HepG2 (cell line): ENCODE measurements around the gene NFATC4. TPM values are rescaled to one million over a fixed set of nuclear protein-coding genes. Genes with fewer than 3 reads are reported as not detected.
A peak's percentile ranks its signal among the peaks of the same experiment; 100 is the strongest.

Source experiments
- ATAC-seq: fragments of 200-7000 bp; cut with Tn5 transposase; 3 replicates; pipeline ENCODE4 v1.9.1; 2020; ENCODE audit warnings: mild to moderate bottlenecking, moderate library complexity
- BruUV-seq: library from RNA; stranded (reverse); fragments of 400-500 nt; replicated peaks from 2 replicates; lab custom pipeline; 2021; lab: Mats Ljungman, UMichigan
- CTCF ChIA-PET: fragments of 300-600 bp; formaldehyde crosslinking; extraction: SDS; loops from one replicate; lab custom pipeline; 2021; ENCODE audit warnings: low total read pairs, inconsistent platforms, low intra/inter-chr PET ratio; lab: Yijun Ruan, JAX
- POLR2A ChIA-PET: fragments of 350-600 bp; sonication (Branson Sonifier 250); formaldehyde crosslinking; loops from one replicate; lab custom pipeline; 2020; ENCODE audit warnings: antibody characterized with exemption, inconsistent platforms; lab: Yijun Ruan, JAX
- DNase-seq: peaks from one replicate; pipeline ENCODE4 v3.0.0-alpha.2; 2015; ENCODE audit warnings: low spot score
- FAIRE-seq: peaks from 3 replicates; lab custom pipeline; 2011; peaks lifted over from hg19 to GRCh38; lab: Jason Lieb, UNC
- H2AFZ ChIP-seq: one replicate; pipeline ENCODE4 v1.6.1; 2011; ENCODE audit warnings: low read length, inconsistent platforms
- H3K27ac ChIP-seq: fragments of 300-600 bp; 3 replicates; pipeline ENCODE4 v1.8.0; 2011; ENCODE audit warnings: mixed run types, mild to moderate bottlenecking, mixed read lengths, low read length, inconsistent platforms; ENCODE audit not compliant: insufficient read depth; ENCODE audit errors: extremely low read length
- H3K27me3 ChIP-seq, 2 experiments: fragments of 200-600 bp in 1 of 2; 2 replicates in 1 of 2; 3 replicates in 1 of 2; pipeline versions ENCODE4 v1.6.0 to v1.8.0; 2011; ENCODE audit warnings: low read length in 2 of 2, mild to moderate bottlenecking in 2 of 2, moderate library complexity in 2 of 2, inconsistent platforms in 1 of 2; ENCODE audit not compliant: insufficient read depth in 2 of 2, control insufficient read depth in 1 of 2
- H3K36me3 ChIP-seq, 2 experiments: fragments of 200-600 bp in 1 of 2; replicated peaks in 1 of 2; 2 replicates in 1 of 2; 3 replicates in 1 of 2; pipeline versions ENCODE4 v1.5.1 to v1.8.0; 2011; ENCODE audit warnings: low read length in 2 of 2, inconsistent platforms in 1 of 2; ENCODE audit not compliant: insufficient read depth in 2 of 2, control insufficient read depth in 1 of 2
- H3K4me1 ChIP-seq: 2 replicates; pipeline ENCODE4 v1.5.1; 2012; ENCODE audit warnings: low read length, inconsistent platforms; ENCODE audit not compliant: insufficient read depth
- H3K4me2 ChIP-seq: 2 replicates; pipeline ENCODE4 v1.6.0; 2011; ENCODE audit warnings: low read depth, low read length, inconsistent platforms
- H3K4me3 ChIP-seq, 3 experiments: fragments of 200-600 bp in 1 of 3; sonication (generic), shearing (Covaris generic) in 1 of 3; replicated peaks in 1 of 3; 2 replicates each; pipeline ENCODE4 v1.5.1; 2011 to 2016; ENCODE audit warnings: low read length in 3 of 3, inconsistent platforms in 2 of 3, low read depth in 2 of 3, mild to moderate bottlenecking in 2 of 3, control low read depth in 1 of 3, mixed read lengths in 1 of 3; ENCODE audit not compliant: insufficient read depth in 1 of 3
- H3K79me2 ChIP-seq: one replicate; pipeline ENCODE4 v1.6.1; 2011; ENCODE audit warnings: low read length, inconsistent platforms; ENCODE audit not compliant: insufficient read depth
- H3K9ac ChIP-seq: 2 replicates; pipeline ENCODE4 v1.6.0; 2011; ENCODE audit warnings: mild to moderate bottlenecking, low read depth, low read length, inconsistent platforms; ENCODE audit not compliant: insufficient read depth
- H3K9me3 ChIP-seq: 2 replicates; pipeline ENCODE4 v1.5.1; 2012; ENCODE audit warnings: mild to moderate bottlenecking, low read length
- H4K20me1 ChIP-seq: 2 replicates; pipeline ENCODE4 v1.6.0; 2011; ENCODE audit warnings: inconsistent platforms, mild to moderate bottlenecking, low read length, moderate library complexity; ENCODE audit not compliant: insufficient read depth
- HIC2 ChIP-seq: sonication (generic); formaldehyde crosslinking; IDR thresholded peaks from 2 replicates; pipeline ENCODE4 v1.9.0; 2022; ENCODE audit warnings: low read depth, missing genetic modification reagents
- HNRNPL ChIP-seq: fragments of 200-400 bp; formaldehyde crosslinking; IDR thresholded peaks from 2 replicates; pipeline ENCODE4 v1.6.1; 2017; ENCODE audit warnings: mild to moderate bottlenecking, low read depth, low read length
- MAFF ChIP-seq: IDR thresholded peaks from 2 replicates; pipeline ENCODE4 v1.6.1; 2011; ENCODE audit warnings: low read depth, low read length, improper control_type of control experiment
- MAFG ChIP-seq: sonication (generic); formaldehyde crosslinking; IDR thresholded peaks from 2 replicates; pipeline ENCODE4 v1.5.1; 2020; ENCODE audit warnings: mild to moderate bottlenecking, missing genetic modification reagents
- MAFK ChIP-seq, 2 experiments: IDR thresholded peaks in 1 of 2; conservative IDR thresholded peaks in 1 of 2; 2 replicates each; pipeline ENCODE4 v1.6.1; 2011; ENCODE audit warnings: improper control_type of control experiment in 2 of 2, low read length in 2 of 2
- ZNF18 ChIP-seq: sonication (generic); formaldehyde crosslinking; IDR thresholded peaks from 2 replicates; pipeline ENCODE4 v1.8.0; 2022; ENCODE audit warnings: mild to moderate bottlenecking, missing genetic modification reagents; ENCODE audit not compliant: insufficient replicate concordance
- WGBS: methylation state at CpG from one replicate; pipeline ENCODE4 v1.1.6; 2017; ENCODE audit warnings: low lambda C conversion rate; 5-methylcytosine and 5-hydroxymethylcytosine counted together
- in situ Hi-C: cut with HindIII; loops from 2 replicates; pipeline ENCODE4 v1.10.0; 2017; ENCODE audit warnings: low pct_unique_long_range_greater_than_20kb; ENCODE audit not compliant: extremely low pct_ligation_motif_present
- intact Hi-C: fragments of 100-400 bp; cut with micrococcal nuclease; formaldehyde crosslinking; loops from one replicate; pipeline ENCODE4 v1.10.0; 2022; ENCODE audit not compliant: unreplicated experiment
- polyA plus RNA-seq, 8 experiments: library from polyadenylated mRNA; depleted of rRNA in 3 of 8; stranded (reverse) in 7 of 8; unstranded in 1 of 8; fragments of >200 nt; fragmentation: Illumina TruSeq in 4 of 8; extraction: Trizol in 4 of 8; gene quantifications; 2 replicates each; pipeline versions ENCODE4 v1.2.1 to v1.2.3, GENCODE V29; 2011 to 2016; ENCODE audit warnings: low read depth in 4 of 8, missing spikeins in 1 of 8, mixed read lengths in 1 of 8; ENCODE audit not compliant: insufficient read depth in 1 of 8
- total RNA-seq, 5 experiments: library from RNA; depleted of rRNA; stranded (reverse); fragments of >200 nt; fragmentation: Illumina TruSeq; extraction: Trizol; gene quantifications; 2 replicates each; pipeline ENCODE4 v1.2.3, GENCODE V29; 2016; ENCODE audit warnings: low read depth in 1 of 5

Gene NFATC4
- total and polyA plus RNA-seq, 2 of the 13 experiments (the other 11 are each of a cell fraction or from before 2014, with no cell fraction given) = 0.04 to 0.15 TPM

GRCh38 chr14:24395609-24396582, 27.9 kb downstream of the NFATC4 start:
- in situ Hi-C loops = no loop called here

More at GRCh38 chr14:24395609-24396582, 27.9 kb downstream of the NFATC4 start:
- POLR2A ChIA-PET = no interaction called here
- Histone ChIP-seq H2AFZ (no peak overlapping the region), H3K27me3 (peaks cover 16 to 65% of the 10 kb centered on the region in 2 experiments; a peak in 4 of 5 replicates), H3K9me3 (no peaks in the 10 kb centered on the region), H3K79me2 (no peaks in the 10 kb centered on the region), H4K20me1 (no peaks in the 10 kb centered on the region), H3K4me2 (no peak overlapping the region), H3K27ac (no peak overlapping the region), H3K9ac (no peak overlapping the region), H3K36me3 (no peaks in the 10 kb centered on the region), H3K4me3 (no peak overlapping the region), H3K4me1 (peaks cover 48% of the 10 kb centered on the region)
- TF ChIP-seq HNRNPL = 0 out of 2 replicates have a peak, but pooled peaks have one; percentile 31
- TF ChIP-seq MAFG (CRISPR knock-in tag) = no peak
- TF ChIP-seq MAFF = peak; percentile 70; the same call in 1 of the 2 replicates
- no peak for TF ChIP-seq ZNF18 (CRISPR knock-in tag)
- TF ChIP-seq MAFK (conservative IDR thresholded peaks at IDR 0.05 in 1 of 2, IDR thresholded peaks at IDR 0.05 in 1 of 2; ENCODE audit: low read length in 2 of 2) = peak; percentile 84 to 88
- TF ChIP-seq HIC2 (CRISPR knock-in tag) = 0 out of 2 replicates have a peak, but pooled peaks have one; percentile 39
- BruUV-seq = no TSS peak
- CTCF ChIA-PET = no interaction called here
- FAIRE-seq (no peak), DNase-seq (no peak), ATAC-seq (peak; percentile 7; the same call in 2 of the 3 replicates)
- WGBS = 33% methylated on average over 8 of the region's 8 CpGs
- intact Hi-C loops = no loop called here
